HG02970 (cell line): ENCODE measurements around the gene APOL3.
"Not testable (repeated sequence)": the region's sequence is repeated elsewhere in the genome, so short reads cannot be mapped to it uniquely, and the experiment has no call there.

ENCODE experiments used
- ATAC-seq: cut with Tn5 transposase; IDR thresholded peaks from one replicate; pipeline ENCODE4 v1.9.1; 2021; ENCODE audit warnings: mild to moderate bottlenecking, moderate library complexity, moderate number of reproducible peaks; ENCODE audit not compliant: unreplicated experiment, low FRiP score

APOL3 gene

GRCh38 chr22:36106910-36107309 lies 53.6 kb downstream of the APOL3 start:
- no peak for ATAC-seq

GRCh38 chr22:36104988-36105387 lies 55.6 kb downstream of the APOL3 start:
- no peak for ATAC-seq

- ATAC-seq: no peak
Observed at GRCh38 chr22:36104435-36104834, 56.1 kb downstream of the APOL3 start.

- ATAC-seq: no peak
Observed at GRCh38 chr22:36103891-36104290, 56.7 kb downstream of the APOL3 start.

- ATAC-seq: no peak
Observed at GRCh38 chr22:36102995-36103394, 57.6 kb downstream of the APOL3 start.

- no peak for ATAC-seq
Observed at GRCh38 chr22:36101756-36102155, 58.8 kb downstream of the APOL3 start.

- ATAC-seq: not testable (repeated sequence)
Observed at GRCh38 chr22:36100908-36101307, 59.6 kb downstream of the APOL3 start.

- ATAC-seq: no peak
Observed at GRCh38 chr22:36100134-36100824, 60.3 kb downstream of the APOL3 start.

- not testable (repeated sequence) for ATAC-seq
Observed at GRCh38 chr22:36099561-36099960, 61.0 kb downstream of the APOL3 start.

GRCh38 chr22:36097880-36098279 lies 62.7 kb downstream of the APOL3 start:
- no peak for ATAC-seq

GRCh38 chr22:36090772-36091171 lies 69.8 kb downstream of the APOL3 start:
- ATAC-seq: not testable (repeated sequence)
